RPMI8226 (cell line): ENCODE measurements around the gene ATP11B.

ENCODE experiments used
- DNase-seq: peaks from one replicate; pipeline ENCODE4 v3.0.0-alpha.2; 2015

Gene ATP11B

GRCh38 chr3:182964179-182964578 lies 170.9 kb downstream of the ATP11B start:
- DNase-seq = no peak

GRCh38 chr3:182965861-182966366 lies 172.6 kb downstream of the ATP11B start:
- no peak for DNase-seq

GRCh38 chr3:182967218-182968204 lies 174.2 kb downstream of the ATP11B start:
- no peak for DNase-seq

- DNase-seq = no peak
Observed at GRCh38 chr3:182969277-182969676, 176.0 kb downstream of the ATP11B start.

- no peak for DNase-seq
Observed at GRCh38 chr3:182969853-182970252, 176.5 kb downstream of the ATP11B start.

- DNase-seq = no peak
Observed at GRCh38 chr3:182970811-182971418, 177.6 kb downstream of the ATP11B start.
